Measurements from ENCODE around the gene ANKRD29.

- TF ChIP-seq CTCF (conservative IDR thresholded peaks at IDR 0.05) (no peak), EZH2 (IDR thresholded peaks at IDR 0.05; ENCODE audit: low read depth) (no peak)
Observed at GRCh38 chr18:23661735-23662308, 889 bp downstream of the ANKRD29 start.
